H1 (cell line): Measurements from ENCODE around the gene GABRG2. TPM values are rescaled to one million over a fixed set of nuclear protein-coding genes. Genes with fewer than 3 reads are reported as not detected.

Source experiments
- CTCF ChIA-PET: fragments of 300-600 bp; sonication (Branson Sonifier 250); formaldehyde crosslinking; loops from one replicate; lab custom pipeline; 2021; ENCODE audit not compliant: partially characterized antibody; lab: Charles Lee
- POLR2A ChIA-PET: fragments of 300-600 bp; sonication (Branson Sonifier 250); formaldehyde crosslinking; loops from one replicate; lab custom pipeline; 2021; ENCODE audit warnings: inconsistent platforms; ENCODE audit not compliant: partially characterized antibody; lab: Charles Lee
- DNase-seq, 2 experiments: peaks; one replicate each; pipeline versions ENCODE4 v3.0.0 to v3.0.0-alpha.2; 2010 to 2022; ENCODE audit warnings: low spot score in 2 of 2, low read depth in 1 of 2, mixed read lengths in 1 of 2
- FAIRE-seq: peaks from 2 replicates; lab custom pipeline; 2011; peaks lifted over from hg19 to GRCh38; lab: Jason Lieb, UNC
- H2AFZ ChIP-seq: 2 replicates; pipeline ENCODE4 v1.8.1; 2012; ENCODE audit warnings: low read length, inconsistent platforms
- H2AK5ac ChIP-seq: 2 replicates; pipeline ENCODE4 v1.6.1; 2013; ENCODE audit warnings: low read depth, low read length
- H2BK120ac ChIP-seq: replicated peaks from 2 replicates; pipeline ENCODE3; 2013; ENCODE audit warnings: low read depth, low read length, inconsistent platforms
- H2BK12ac ChIP-seq: 2 replicates; pipeline ENCODE4 v1.6.1; 2013; ENCODE audit warnings: low read depth, low read length
- H2BK15ac ChIP-seq: 2 replicates; pipeline ENCODE4 v1.6.1; 2013; ENCODE audit warnings: low read length
- H2BK20ac ChIP-seq: 2 replicates; pipeline ENCODE4 v1.6.1; 2013; ENCODE audit warnings: low read length
- H2BK5ac ChIP-seq: 2 replicates; pipeline ENCODE4 v1.6.1; 2013; ENCODE audit warnings: low read depth, low read length
- H3K14ac ChIP-seq: 2 replicates; pipeline ENCODE4 v1.6.1; 2013; ENCODE audit warnings: inconsistent platforms; ENCODE audit not compliant: insufficient read length
- H3K18ac ChIP-seq: 2 replicates; pipeline ENCODE4 v1.6.1; 2013; ENCODE audit warnings: low read length; ENCODE audit errors: extremely low read depth
- H3K23ac ChIP-seq: 2 replicates; pipeline ENCODE4 v1.6.1; 2013; ENCODE audit warnings: inconsistent platforms; ENCODE audit not compliant: insufficient read length
- H3K23me2 ChIP-seq: 2 replicates; pipeline ENCODE4 v1.6.1; 2013; ENCODE audit warnings: low read depth, low read length
- H3K27ac ChIP-seq: 2 replicates; pipeline ENCODE4 v1.6.1; 2011; ENCODE audit warnings: low read depth, low read length, inconsistent platforms
- H3K27me3 ChIP-seq, 4 experiments: replicated peaks in 1 of 4; 1 replicate in 1 of 4; 2 replicates in 3 of 4; pipeline versions ENCODE4 v1.6.1 to v1.8.1; 2011 to 2013; ENCODE audit warnings: low read length in 3 of 4, mild to moderate bottlenecking in 3 of 4, inconsistent platforms in 2 of 4, mixed read lengths in 2 of 4, moderate library complexity in 1 of 4; ENCODE audit not compliant: control insufficient read depth in 3 of 4, insufficient read depth in 3 of 4; ENCODE audit errors: extremely low read depth in 1 of 4
- H3K36me3 ChIP-seq, 4 experiments: 2 replicates each; pipeline versions ENCODE4 v1.6.1 to v1.8.1; 2011 to 2013; ENCODE audit warnings: mild to moderate bottlenecking in 4 of 4, low read length in 3 of 4, moderate library complexity in 2 of 4, control low read depth in 1 of 4, inconsistent platforms in 1 of 4; ENCODE audit not compliant: insufficient read depth in 4 of 4, control insufficient read depth in 2 of 4
- H3K4ac ChIP-seq: replicated peaks from 2 replicates; pipeline ENCODE3; 2013; ENCODE audit warnings: low read length, low read depth, mixed read lengths, inconsistent platforms; ENCODE audit not compliant: insufficient read length
- H3K4me1 ChIP-seq, 4 experiments: replicated peaks in 1 of 4; 1 replicate in 1 of 4; 2 replicates in 3 of 4; pipeline versions ENCODE4 v1.6.1 to v1.8.1; 2011 to 2013; ENCODE audit warnings: low read length in 3 of 4, inconsistent platforms in 2 of 4, mixed read lengths in 1 of 4; ENCODE audit not compliant: insufficient read depth in 4 of 4, control insufficient read depth in 3 of 4
- H3K4me2 ChIP-seq, 2 experiments: 2 replicates each; pipeline versions ENCODE4 v1.6.1 to v1.8.1; 2011 to 2013; ENCODE audit warnings: low read depth in 2 of 2, low read length in 2 of 2, control low read depth in 1 of 2, inconsistent platforms in 1 of 2, mild to moderate bottlenecking in 1 of 2; ENCODE audit not compliant: insufficient read depth in 1 of 2
- H3K4me3 ChIP-seq, 4 experiments: fragments of 200-600, 300-600 bp in 1 of 4; sonication (generic), shearing (Covaris generic), sonication (Bioruptor Twin) in 1 of 4; 2 replicates each; pipeline versions ENCODE4 v1.5.1 to v1.8.1; 2011 to 2016; ENCODE audit warnings: low read length in 4 of 4, low read depth in 3 of 4, control low read depth in 2 of 4, inconsistent platforms in 2 of 4, mild to moderate bottlenecking in 2 of 4, mixed read lengths in 1 of 4, moderate library complexity in 1 of 4; ENCODE audit not compliant: insufficient read depth in 2 of 4; ENCODE audit errors: extremely low read depth in 1 of 4
- H3K56ac ChIP-seq: replicated peaks from 2 replicates; pipeline ENCODE3; 2013; ENCODE audit warnings: low read depth, mild to moderate bottlenecking, mixed read lengths, low read length, inconsistent platforms; ENCODE audit not compliant: insufficient read length
- H3K79me1 ChIP-seq: 2 replicates; pipeline ENCODE4 v1.6.1; 2013; ENCODE audit warnings: low read depth, low read length, control low read depth
- H3K79me2 ChIP-seq, 2 experiments: 2 replicates each; pipeline versions ENCODE4 v1.6.1 to v1.8.1; 2012 to 2013; ENCODE audit warnings: low read length in 2 of 2, mild to moderate bottlenecking in 2 of 2, inconsistent platforms in 1 of 2; ENCODE audit not compliant: insufficient read depth in 2 of 2, control insufficient read depth in 1 of 2
- H3K9ac ChIP-seq, 4 experiments: replicated peaks in 1 of 4; 1 replicate in 1 of 4; 2 replicates in 3 of 4; pipeline versions ENCODE4 v1.6.1 to v1.8.1; 2011 to 2013; ENCODE audit warnings: low read depth in 3 of 4, low read length in 3 of 4, control low read depth in 2 of 4, mild to moderate bottlenecking in 2 of 4, moderate library complexity in 2 of 4, inconsistent platforms in 1 of 4; ENCODE audit errors: extremely low read depth in 1 of 4
- H3K9me3 ChIP-seq, 2 experiments: 2 replicates each; pipeline versions ENCODE4 v1.6.1 to v1.8.1; 2012 to 2013; ENCODE audit warnings: mild to moderate bottlenecking in 2 of 2, moderate library complexity in 2 of 2, control low read depth in 1 of 2, inconsistent platforms in 1 of 2, low read depth in 1 of 2, low read length in 1 of 2, mixed read lengths in 1 of 2; ENCODE audit not compliant: insufficient read depth in 2 of 2
- H4K20me1 ChIP-seq, 2 experiments: replicated peaks in 1 of 2; 2 replicates each; pipeline versions ENCODE3 to v1.8.1; 2011 to 2013; ENCODE audit warnings: inconsistent platforms in 2 of 2, low read length in 2 of 2, mild to moderate bottlenecking in 1 of 2; ENCODE audit not compliant: insufficient read depth in 2 of 2, control insufficient read depth in 1 of 2
- H4K5ac ChIP-seq: 2 replicates; pipeline ENCODE4 v1.6.1; 2013; ENCODE audit warnings: low read length, low read depth, mixed read lengths, inconsistent platforms; ENCODE audit not compliant: insufficient read length
- H4K8ac ChIP-seq: 2 replicates; pipeline ENCODE4 v1.8.0; 2013; ENCODE audit warnings: mild to moderate bottlenecking, moderate library complexity, low read length, inconsistent platforms; ENCODE audit not compliant: insufficient read depth; ENCODE audit errors: extremely low read depth
- H4K91ac ChIP-seq: replicated peaks from 2 replicates; pipeline ENCODE3; 2013; ENCODE audit warnings: low read length, mixed read lengths, inconsistent platforms; ENCODE audit not compliant: insufficient read length
- ATF2 ChIP-seq: IDR thresholded peaks from 2 replicates; pipeline ENCODE4 v1.6.1; 2012; ENCODE audit warnings: low read length, inconsistent platforms
- CBX5 ChIP-seq: fragments of 300-800, 300-1000 bp; sonication (generic); IDR thresholded peaks from 2 replicates; pipeline ENCODE4 v1.7.1; 2016; ENCODE audit warnings: antibody characterized with exemption, low read length, low read depth
- CREB1 ChIP-seq: IDR thresholded peaks from 2 replicates; pipeline ENCODE4 v1.6.1; 2012; ENCODE audit warnings: inconsistent platforms
- EP300 ChIP-seq, 2 experiments: IDR thresholded peaks; 1 replicate in 1 of 2; 2 replicates in 1 of 2; pipeline ENCODE4 v1.6.1; 2011 to 2012; ENCODE audit warnings: low read depth in 2 of 2, low read length in 2 of 2, mild to moderate bottlenecking in 2 of 2, borderline replicate concordance in 1 of 2, inconsistent platforms in 1 of 2, moderate library complexity in 1 of 2
- KDM4A ChIP-seq: IDR thresholded peaks from one replicate; pipeline ENCODE4 v1.7.1; 2012; ENCODE audit warnings: low read depth, mild to moderate bottlenecking, moderate library complexity, low read length, inconsistent platforms; ENCODE audit not compliant: severe bottlenecking
- POU5F1 ChIP-seq: IDR thresholded peaks from 2 replicates; pipeline ENCODE4 v1.6.1; 2011; ENCODE audit warnings: low read depth, mild to moderate bottlenecking, low read length, moderate library complexity
- RBBP5 ChIP-seq: IDR thresholded peaks from 2 replicates; pipeline ENCODE4 v1.7.1; 2012; ENCODE audit warnings: low read depth, mild to moderate bottlenecking, inconsistent platforms, low read length, moderate library complexity, borderline replicate concordance
- SRF ChIP-seq: IDR thresholded peaks from 2 replicates; pipeline ENCODE4 v1.6.1; 2011; ENCODE audit warnings: mild to moderate bottlenecking, low read depth, low read length, moderate library complexity
- USF2 ChIP-seq: IDR thresholded peaks from 2 replicates; pipeline ENCODE4 v1.6.1; 2011; ENCODE audit warnings: low read length, improper control_type of control experiment
- YY1 ChIP-seq: IDR thresholded peaks from 2 replicates; pipeline ENCODE4 v1.6.1; 2011; ENCODE audit warnings: low read depth, mild to moderate bottlenecking, low read length
- WGBS, 2 experiments: shearing (Covaris generic) in 1 of 2; methylation state at CpG; one replicate each; pipeline versions ENCODE4 v1.1.6 to v1.1.7; 2013 to 2015; ENCODE audit warnings: low lambda C conversion rate in 2 of 2, mixed read lengths in 2 of 2, inconsistent platforms in 1 of 2, low coverage in 1 of 2, missing lambda C conversion rate in 1 of 2; ENCODE audit not compliant: insufficient replicate concordance in 2 of 2, insufficient coverage in 1 of 2, insufficient read length in 1 of 2; ENCODE audit errors: extremely low coverage in 1 of 2, missing lambda C conversion rate in 1 of 2; 5-methylcytosine and 5-hydroxymethylcytosine counted together
- polyA plus RNA-seq, 7 experiments: library from polyadenylated mRNA; depleted of rRNA in 3 of 7; stranded (reverse) in 5 of 7; unstranded in 2 of 7; fragments of >200 nt in 5 of 7; fragments of 200-250 nt in 2 of 7; gene quantifications; 1 replicate in 5 of 7; 2 replicates in 1 of 7; 4 replicates in 1 of 7; pipeline versions ENCODE4 v1.2.1 to v1.2.3, GENCODE V29; 2011 to 2013; ENCODE audit warnings: missing spikeins in 2 of 7, mixed read lengths in 2 of 7
- total RNA-seq: library from RNA; stranded (reverse); fragmentation: NEBNext Ultra II Directional; extraction: Animal tissue kit (Norgen Biotek cat#: 25700); gene quantifications from 2 replicates; pipeline ENCODE4 v1.2.1, GENCODE V29; 2021

GABRG2 gene
- total and polyA plus RNA-seq, 2 of the 8 experiments (the other 6 are each of a cell fraction or from before 2014, with no cell fraction given): 2.0 to 2.8 TPM

GRCh38 chr5:162174358-162174974 lies 106.9 kb downstream of the GABRG2 start:
- Histone ChIP-seq H3K4me2 (no peak overlapping the region), H4K5ac (no peak overlapping the region), H3K36me3 (no peaks in the 10 kb centered on the region), H3K79me1 (no peaks in the 10 kb centered on the region), H3K4me1 (no peaks in the 10 kb centered on the region), H2BK15ac (no peak overlapping the region), H3K23ac (no peak overlapping the region), H3K56ac (no peak overlapping the region), H3K14ac (no peak overlapping the region), H2BK20ac (no peak overlapping the region), H2BK12ac (no peak overlapping the region; the same call in 1 of the 2 replicates), H3K9me3 (no peaks in the 10 kb centered on the region), H4K20me1 (no peaks in the 10 kb centered on the region), H2BK120ac (no peak overlapping the region), H2AFZ (no peak overlapping the region), H2AK5ac (no peak overlapping the region), H4K91ac (no peak overlapping the region), H3K27me3 (no peaks in the 10 kb centered on the region), H3K23me2 (no peaks in the 10 kb centered on the region), H3K79me2 (no peaks in the 10 kb centered on the region), H3K9ac (no peak overlapping the region), H3K18ac (no peak overlapping the region), H3K27ac (no peak overlapping the region), H4K8ac (no peak overlapping the region), H2BK5ac (no peak overlapping the region), H3K4me3 (no peak overlapping the region), H3K4ac (no peak overlapping the region)
- CTCF ChIA-PET: interaction anchor here (0.6 kb wide), 1 partner anchor 234 kb away, joined by 3 read pairs; no protein-coding TSS in a partner anchor
- DNase-seq (no peak), FAIRE-seq (no peak)
- POLR2A ChIA-PET: no interaction called here
- 89% methylated on average over 5 of the region's 6 CpGs; no CpG with 5 or more reads in 1 of the 2 experiments for WGBS, 2 experiments
- no peak for TF ChIP-seq RBBP5
- TF ChIP-seq KDM4A: no peak
- no peak for TF ChIP-seq CBX5
- TF ChIP-seq EP300 (IDR thresholded peaks at IDR 0.05; ENCODE audit: borderline replicate concordance in 1 of 2, low read depth in 2 of 2, low read length in 2 of 2): no peak
- TF ChIP-seq CREB1: no peak
- no peak for TF ChIP-seq YY1
- TF ChIP-seq USF2: no peak
- TF ChIP-seq POU5F1: no peak
- no peak for TF ChIP-seq ATF2
- TF ChIP-seq SRF: no peak
